B cell (primary cell): ENCODE results near the gene USH2A. TPM values are rescaled to one million over a fixed set of nuclear protein-coding genes. Genes with fewer than 3 reads are reported as not detected.

Source experiments
- ATAC-seq: fragments of 200-7000 bp; cut with Tn5 transposase; one replicate; pipeline ENCODE4 v1.10.0; 2021; ENCODE audit warnings: low read depth, mild to moderate bottlenecking, moderate number of reproducible peaks, moderate library complexity
- CTCF ChIA-PET: fragments of 350-600 bp; sonication (Branson Sonifier 250); formaldehyde crosslinking; loops from one replicate; lab custom pipeline; 2021; ENCODE audit warnings: antibody characterized with exemption, inconsistent platforms; lab: Charles Lee
- POLR2A ChIA-PET: fragments of 350-600 bp; sonication (Branson Sonifier 250); formaldehyde crosslinking; loops from one replicate; lab custom pipeline; 2021; ENCODE audit warnings: antibody characterized with exemption; lab: Charles Lee
- DNase-seq: peaks from one replicate; pipeline ENCODE4 v3.0.0; 2013
- H2AFZ ChIP-seq: 2 replicates; pipeline ENCODE4 v1.6.1; 2012; ENCODE audit warnings: mild to moderate bottlenecking, low read depth, low read length; ENCODE audit not compliant: insufficient read depth, poor library complexity, severe bottlenecking
- H3K27ac ChIP-seq, 2 donors: 1 replicate in 1 of 2; 2 replicates in 1 of 2; pipeline ENCODE4 v1.5.1; 2012 to 2013; ENCODE audit warnings: low read length in 2 of 2, mild to moderate bottlenecking in 2 of 2, moderate library complexity in 1 of 2
- H3K27me3 ChIP-seq, 4 experiments: fragments of 200-600 bp in 1 of 4; sonication (generic) in 1 of 4; replicated peaks in 1 of 4; 1 replicate in 2 of 4; 2 replicates in 2 of 4; pipeline versions ENCODE4 v1.6.1 to v1.7.0; 2013 to 2016; ENCODE audit warnings: low read length in 3 of 4, mild to moderate bottlenecking in 2 of 4, mixed read lengths in 1 of 4, moderate library complexity in 1 of 4; ENCODE audit not compliant: insufficient read depth in 4 of 4, control insufficient read depth in 3 of 4; ENCODE audit errors: control extremely low read depth in 1 of 4
- H3K36me3 ChIP-seq, 2 experiments: replicated peaks in 1 of 2; 1 replicate in 1 of 2; 2 replicates in 1 of 2; pipeline versions ENCODE4 v1.6.1 to v1.7.1; 2013; ENCODE audit warnings: low read length in 1 of 2; ENCODE audit not compliant: insufficient read depth in 2 of 2, control insufficient read depth in 1 of 2; ENCODE audit errors: control extremely low read depth in 1 of 2, extremely low read depth in 1 of 2
- H3K4me1 ChIP-seq, 2 donors: fragments of 200-600 bp in 1 of 2; sonication (generic) in 1 of 2; 1 replicate in 1 of 2; 2 replicates in 1 of 2; pipeline versions ENCODE4 v1.5.1 to v1.6.1; 2013 to 2017; ENCODE audit warnings: low read length in 2 of 2; ENCODE audit not compliant: control insufficient read depth in 2 of 2, insufficient read depth in 2 of 2
- H3K4me2 ChIP-seq: replicated peaks from 2 replicates; pipeline ENCODE3; 2012; ENCODE audit warnings: mild to moderate bottlenecking, low read depth, low read length; ENCODE audit not compliant: poor library complexity, severe bottlenecking
- H3K4me3 ChIP-seq, 5 experiments: fragments of 200-600 bp in 1 of 5; sonication (generic) in 1 of 5; 1 replicate in 3 of 5; 2 replicates in 2 of 5; pipeline versions ENCODE4 v1.5.1 to v1.7.0; 2011 to 2016; ENCODE audit warnings: low read length in 4 of 5, mild to moderate bottlenecking in 4 of 5, low read depth in 2 of 5, control low read depth in 1 of 5, moderate library complexity in 1 of 5; ENCODE audit not compliant: insufficient read depth in 1 of 5; ENCODE audit errors: control extremely low read depth in 1 of 5, extremely low read depth in 1 of 5
- H3K79me2 ChIP-seq: fragments of 200-600 bp; sonication (generic); one replicate; pipeline ENCODE4 v1.6.0; 2016; ENCODE audit warnings: low read length; ENCODE audit not compliant: control insufficient read depth, insufficient read depth
- H3K9ac ChIP-seq: fragments of 200-600 bp; sonication (generic); 2 replicates; pipeline ENCODE4 v1.6.1; 2017; ENCODE audit warnings: mild to moderate bottlenecking, low read length, moderate library complexity
- H3K9me3 ChIP-seq, 3 donors: one replicate each; pipeline versions ENCODE4 v1.6.1 to v1.7.1; 2013; ENCODE audit warnings: low read length in 2 of 3; ENCODE audit not compliant: control insufficient read depth in 2 of 3, insufficient read depth in 1 of 3; ENCODE audit errors: control extremely low read depth in 1 of 3
- H4K20me1 ChIP-seq: 2 replicates; pipeline ENCODE4 v1.6.0; 2012; ENCODE audit warnings: mild to moderate bottlenecking, low read length; ENCODE audit not compliant: insufficient read depth, control insufficient read depth, poor library complexity, severe bottlenecking
- H3K27ac Mint-ChIP-seq: one replicate; pipeline ENCODE4 v1.8.0; 2021; ENCODE audit warnings: mixed read lengths
- H3K27me3 Mint-ChIP-seq: one replicate; pipeline ENCODE4 v1.8.0; 2021; ENCODE audit warnings: mixed read lengths
- H3K4me1 Mint-ChIP-seq: one replicate; pipeline ENCODE4 v1.8.0; 2021; ENCODE audit warnings: mixed read lengths
- H3K4me3 Mint-ChIP-seq: one replicate; pipeline ENCODE4 v1.8.0; 2021; ENCODE audit warnings: mixed read lengths
- H3K9me3 Mint-ChIP-seq: one replicate; pipeline ENCODE4 v1.8.0; 2022; ENCODE audit warnings: mixed read lengths; ENCODE audit not compliant: insufficient read depth
- EZH2 ChIP-seq: IDR thresholded peaks from 2 replicates; pipeline ENCODE4 v1.6.1; 2012; ENCODE audit warnings: borderline replicate concordance, low read depth, mild to moderate bottlenecking, moderate library complexity, low read length; ENCODE audit not compliant: insufficient read depth, poor library complexity, severe bottlenecking
- WGBS: methylation state at CpG from one replicate; pipeline ENCODE4 v1.1.5; 2013; ENCODE audit warnings: missing lambda C conversion rate; ENCODE audit not compliant: insufficient coverage; 5-methylcytosine and 5-hydroxymethylcytosine counted together
- intact Hi-C: fragments of 100-400 bp; cut with micrococcal nuclease; formaldehyde crosslinking; loops from one replicate; pipeline ENCODE4 v1.10.0; 2022
- polyA plus RNA-seq: library from polyadenylated mRNA; depleted of rRNA; stranded (reverse); fragments of >200 nt; gene quantifications from 2 replicates; pipeline ENCODE4 v1.2.3, GENCODE V29; 2012
- total RNA-seq, 2 donors: library from RNA; stranded (reverse); fragments of 120-200 nt in 1 of 2; gene quantifications; 1 replicate in 1 of 2; 2 replicates in 1 of 2; pipeline versions ENCODE4 v1.2.3 to v1.2.4, GENCODE V29; 2013 to 2022
- TF ChIP-seq, protein P1 (sequence below): fragments of 200-600 bp; IDR thresholded peaks from one replicate; pipeline ENCODE4 v1.8.0; 2022; ENCODE audit warnings: antibody characterized with exemption, mild to moderate bottlenecking

The USH2A gene
- total and polyA plus RNA-seq, 2 donors (not counting 1 experiment from before 2014, with no cell fraction given): 0.01 TPM; not detected in 1

DNA sequence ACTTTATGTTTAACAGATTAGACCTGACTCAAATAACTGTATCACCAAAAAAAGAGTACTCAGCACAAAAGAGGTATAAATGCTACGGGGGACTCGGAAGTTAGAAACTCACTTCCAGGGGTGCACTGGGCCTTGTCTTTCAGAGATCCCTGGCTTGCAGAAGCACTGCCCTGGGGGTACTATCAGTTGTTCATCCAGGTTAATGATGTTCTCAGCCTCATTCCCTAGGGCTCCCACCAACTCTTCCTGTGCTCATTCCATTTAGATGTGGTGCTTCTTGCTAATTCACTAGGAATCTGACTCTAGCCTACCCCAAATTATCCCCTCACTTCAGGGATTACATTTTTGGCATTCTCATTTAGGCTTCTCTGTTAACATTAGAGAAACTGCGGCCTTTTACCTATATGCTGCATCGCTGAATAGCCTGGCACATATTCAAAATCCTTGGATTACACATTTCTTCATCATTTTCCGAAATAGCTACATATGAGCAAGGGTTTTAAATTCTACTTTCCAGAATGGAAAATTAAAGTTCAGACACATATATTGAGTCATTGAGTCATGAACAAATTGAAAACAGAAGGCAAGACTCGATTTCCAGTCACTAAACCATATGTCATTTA lies 517.6 kb downstream of the USH2A start:
- Histone ChIP-seq H3K4me1 (no peaks in the 10 kb centered on the region), H3K27ac (no peak overlapping the region), H3K9ac (no peak overlapping the region), H4K20me1 (no peaks in the 10 kb centered on the region), H3K27me3 (no peaks in the 10 kb centered on the region), H2AFZ (no peak overlapping the region), H3K4me2 (no peak overlapping the region), H3K79me2 (no peaks in the 10 kb centered on the region), H3K36me3 (no peaks in the 10 kb centered on the region), H3K4me3 (no peak overlapping the region), H3K9me3 (no peaks in the 10 kb centered on the region)
- TF ChIP-seq, protein P1, sequence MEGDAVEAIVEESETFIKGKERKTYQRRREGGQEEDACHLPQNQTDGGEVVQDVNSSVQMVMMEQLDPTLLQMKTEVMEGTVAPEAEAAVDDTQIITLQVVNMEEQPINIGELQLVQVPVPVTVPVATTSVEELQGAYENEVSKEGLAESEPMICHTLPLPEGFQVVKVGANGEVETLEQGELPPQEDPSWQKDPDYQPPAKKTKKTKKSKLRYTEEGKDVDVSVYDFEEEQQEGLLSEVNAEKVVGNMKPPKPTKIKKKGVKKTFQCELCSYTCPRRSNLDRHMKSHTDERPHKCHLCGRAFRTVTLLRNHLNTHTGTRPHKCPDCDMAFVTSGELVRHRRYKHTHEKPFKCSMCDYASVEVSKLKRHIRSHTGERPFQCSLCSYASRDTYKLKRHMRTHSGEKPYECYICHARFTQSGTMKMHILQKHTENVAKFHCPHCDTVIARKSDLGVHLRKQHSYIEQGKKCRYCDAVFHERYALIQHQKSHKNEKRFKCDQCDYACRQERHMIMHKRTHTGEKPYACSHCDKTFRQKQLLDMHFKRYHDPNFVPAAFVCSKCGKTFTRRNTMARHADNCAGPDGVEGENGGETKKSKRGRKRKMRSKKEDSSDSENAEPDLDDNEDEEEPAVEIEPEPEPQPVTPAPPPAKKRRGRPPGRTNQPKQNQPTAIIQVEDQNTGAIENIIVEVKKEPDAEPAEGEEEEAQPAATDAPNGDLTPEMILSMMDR: no peak
- no peak for TF ChIP-seq EZH2
- 95% methylated on average over 3 of the region's 6 CpGs for WGBS
- Mint-ChIP-seq H3K27me3 (no peaks in the 10 kb centered on the region), H3K4me1 (no peaks in the 10 kb centered on the region), H3K4me3 (no peak overlapping the region), H3K9me3 (no peaks in the 10 kb centered on the region), H3K27ac (no peak overlapping the region)
- ATAC-seq (no peak), DNase-seq (no peak)
- ChIA-PET POLR2A (no interaction called here), CTCF (no interaction called here)
- intact Hi-C loops: no loop called here

DNA sequence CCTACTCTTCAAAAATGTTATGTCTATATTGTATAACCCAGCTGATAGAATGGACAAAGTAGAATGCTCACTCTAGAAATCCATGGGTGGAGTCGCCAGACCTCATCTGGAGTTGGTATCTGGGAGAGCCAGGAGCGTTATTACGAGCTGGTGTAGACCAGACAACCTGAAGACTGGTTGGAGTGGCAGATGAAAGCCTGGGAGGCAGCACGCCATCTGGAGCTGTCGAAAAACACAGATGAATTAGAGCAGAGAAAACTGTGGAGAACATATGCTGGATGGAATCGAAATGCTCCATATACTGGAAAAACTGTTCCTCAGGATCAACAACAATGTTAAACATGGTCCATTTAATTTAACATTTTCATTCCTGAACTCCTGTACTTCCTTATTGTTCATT lies 522.6 kb downstream of the USH2A start:
- WGBS: 92% methylated on average over 4 of the region's 6 CpGs
- CTCF ChIA-PET: no interaction called here

More for the DNA sequence above, 522.6 kb downstream of the USH2A start:
- Histone ChIP-seq H3K36me3 (no peaks in the 10 kb centered on the region), H3K9me3 (no peaks in the 10 kb centered on the region), H3K27me3 (no peaks in the 10 kb centered on the region), H3K27ac (no peak overlapping the region), H4K20me1 (no peaks in the 10 kb centered on the region), H3K9ac (no peak overlapping the region), H2AFZ (no peak overlapping the region), H3K4me1 (no peaks in the 10 kb centered on the region), H3K4me2 (no peak overlapping the region), H3K4me3 (no peak overlapping the region), H3K79me2 (no peaks in the 10 kb centered on the region)
- ATAC-seq (no peak), DNase-seq (no peak)
- Mint-ChIP-seq H3K27me3 (no peaks in the 10 kb centered on the region), H3K27ac (no peak overlapping the region), H3K9me3 (no peaks in the 10 kb centered on the region), H3K4me1 (no peaks in the 10 kb centered on the region), H3K4me3 (no peak overlapping the region)
- intact Hi-C loops: no loop called here
- TF ChIP-seq, protein P1: no peak
- no peak for TF ChIP-seq EZH2
- POLR2A ChIA-PET: no interaction called here
